Upper lobe of left lung (tissue), 6 donors: Measurements from ENCODE around the gene BTBD9. TPM values are rescaled to one million over a fixed set of nuclear protein-coding genes. Genes with fewer than 3 reads are reported as not detected.

Source experiments
- ATAC-seq, 2 donors: fragments of 200-7000 bp; cut with Tn5 transposase; one replicate each; pipeline ENCODE4 v1.9.1; 2022; ENCODE audit warnings: mild to moderate bottlenecking in 2 of 2, moderate library complexity in 2 of 2; ENCODE audit not compliant: low FRiP score in 2 of 2
- DNase-seq, 2 donors: peaks; one replicate each; pipeline ENCODE4 v3.0.0-alpha.2; 2019 to 2020
- H3K27ac ChIP-seq, 4 donors: fragments of 200-600 bp; sonication (generic); one replicate each; pipeline ENCODE4 v1.5.1; 2016 to 2019
- H3K27me3 ChIP-seq, 4 donors: fragments of 200-600 bp; sonication (generic); one replicate each; pipeline ENCODE4 v1.5.1; 2017 to 2019
- H3K36me3 ChIP-seq, 4 donors: fragments of 200-600 bp; sonication (generic); one replicate each; pipeline ENCODE4 v1.5.1; 2016 to 2019
- H3K4me1 ChIP-seq, 4 donors: fragments of 200-600 bp; sonication (generic); one replicate each; pipeline ENCODE4 v1.5.1; 2018 to 2019
- H3K4me3 ChIP-seq, 4 donors: fragments of 200-600 bp; sonication (generic); one replicate each; pipeline ENCODE4 v1.5.1; 2017 to 2019; ENCODE audit warnings: mild to moderate bottlenecking in 2 of 4, moderate library complexity in 1 of 4
- H3K9me3 ChIP-seq, 4 donors: fragments of 200-600 bp; sonication (generic); one replicate each; pipeline ENCODE4 v1.5.1; 2018 to 2019
- CTCF ChIP-seq, 6 experiments: fragments of 450-650 bp in 4 of 6; fragments of 200-600 bp in 2 of 6; sonication (generic) in 2 of 6; IDR thresholded peaks; one replicate each; pipeline ENCODE4 v1.5.1; 2016 to 2019; ENCODE audit warnings: antibody characterized with exemption in 6 of 6
- EP300 ChIP-seq, 4 donors: sonication (generic); formaldehyde crosslinking; IDR thresholded peaks; one replicate each; pipeline ENCODE4 v1.5.1; 2017; ENCODE audit warnings: antibody characterized with exemption in 4 of 4, control low read depth in 2 of 4
- POLR2A ChIP-seq, 4 donors: fragments of 450-650 bp; IDR thresholded peaks; one replicate each; pipeline ENCODE4 v1.5.1; 2016 to 2017; ENCODE audit warnings: antibody characterized with exemption in 4 of 4, mild to moderate bottlenecking in 2 of 4
- POLR2AphosphoS5 ChIP-seq, 2 donors: sonication (generic); formaldehyde crosslinking; IDR thresholded peaks; one replicate each; pipeline ENCODE4 v1.5.1; 2017; ENCODE audit warnings: antibody characterized with exemption in 2 of 2
- WGBS, 2 donors: methylation state at CpG; one replicate each; pipeline ENCODE4 v1.1.5; 2017 to 2018; 5-methylcytosine and 5-hydroxymethylcytosine counted together
- total RNA-seq, 6 donors: library from RNA; depleted of rRNA in 4 of 6; stranded (reverse); fragments of >200 nt in 4 of 6; gene quantifications; one replicate each; pipeline versions ENCODE4 v1.1.0 to v1.2.1, GENCODE V29; 2016 to 2021
- donor health status: DM: no; HTN: no; CAD: no; lungs with moderate emphysema.
- donor health status: DM: no; HTN: yes; CAD: no; lungs with severe emphysema.

The BTBD9 gene
- total RNA-seq, 6 donors from 2014 or later: 18.2 to 60.8 (median 44.9) TPM

- DNase-seq (no peak), ATAC-seq (peak; percentile 65 to 75)
- no peaks in the 10 kb centered on the region for H3K9me3 ChIP-seq
- peaks cover 0 to 21% (median 9%) of the 10 kb centered on the region in 4 donors for H3K4me1 ChIP-seq
- WGBS, 2 donors: 11 to 22% methylated on average over 2 of the region's 2 CpGs
- H3K27me3 ChIP-seq: no peaks in the 10 kb centered on the region
- H3K4me3 ChIP-seq: no peak overlapping the region
- no peak overlapping the region for H3K27ac ChIP-seq
- H3K36me3 ChIP-seq: peaks cover 0 to 23% (median 0%) of the 10 kb centered on the region in 4 donors
- TF ChIP-seq CTCF (IDR thresholded peaks at IDR 0.05): peak; percentile 36 to 68 (median 61)
- no peak for TF ChIP-seq POLR2A (IDR thresholded peaks at IDR 0.05)
These were observed 32.2 kb upstream of the BTBD9 start for GRCh38 chr6:38671885-38672467.

GRCh38 chr6:38658418-38659167, 18.9 kb upstream of the BTBD9 start:
- H3K27ac ChIP-seq: no peak overlapping the region
- WGBS, 2 donors: 81 to 94% methylated on average over 3 of the region's 3 CpGs
- H3K36me3 ChIP-seq: peaks cover 0 to 18% (median 0%) of the 10 kb centered on the region in 4 donors
- H3K4me3 ChIP-seq: no peak overlapping the region
- no peak for ATAC-seq
- no peaks in the 10 kb centered on the region for H3K9me3 ChIP-seq
- no peak for DNase-seq
- no peaks in the 10 kb centered on the region for H3K27me3 ChIP-seq
- TF ChIP-seq POLR2AphosphoS5 (IDR thresholded peaks at IDR 0.05) (no peak), EP300 (IDR thresholded peaks at IDR 0.05) (no peak), CTCF (IDR thresholded peaks at IDR 0.05) (no peak), POLR2A (IDR thresholded peaks at IDR 0.05) (no peak)
- no peaks in the 10 kb centered on the region for H3K4me1 ChIP-seq

GRCh38 chr6:38656896-38657295, 17.2 kb upstream of the BTBD9 start:
- Histone ChIP-seq H3K4me3 (no peak overlapping the region), H3K4me1 (no peaks in the 10 kb centered on the region), H3K9me3 (no peaks in the 10 kb centered on the region), H3K27ac (no peak overlapping the region), H3K36me3 (peaks cover 0 to 18% (median 0%) of the 10 kb centered on the region in 4 donors), H3K27me3 (no peaks in the 10 kb centered on the region)
- no peak for ATAC-seq
- DNase-seq: no peak
- TF ChIP-seq EP300 (IDR thresholded peaks at IDR 0.05) (no peak), POLR2A (IDR thresholded peaks at IDR 0.05) (no peak), CTCF (IDR thresholded peaks at IDR 0.05) (no peak), POLR2AphosphoS5 (IDR thresholded peaks at IDR 0.05) (no peak)
- WGBS, 2 donors: 94 to 100% methylated on average over 1 of the region's 1 CpG

GRCh38 chr6:38654263-38654662, 14.5 kb upstream of the BTBD9 start:
- H3K36me3 ChIP-seq: peaks cover 0 to 13% (median 0%) of the 10 kb centered on the region in 4 donors
- no peak for DNase-seq

More at GRCh38 chr6:38654263-38654662, 14.5 kb upstream of the BTBD9 start:
- no peak for TF ChIP-seq EP300 (IDR thresholded peaks at IDR 0.05)
- TF ChIP-seq CTCF (IDR thresholded peaks at IDR 0.05): no peak
- TF ChIP-seq POLR2A (IDR thresholded peaks at IDR 0.05): no peak
- no peak for TF ChIP-seq POLR2AphosphoS5 (IDR thresholded peaks at IDR 0.05)
- no peak overlapping the region for H3K27ac ChIP-seq
- no peaks in the 10 kb centered on the region for H3K27me3 ChIP-seq
- no peaks in the 10 kb centered on the region for H3K9me3 ChIP-seq
- 94 to 100% methylated on average over 2 of the region's 2 CpGs for WGBS, 2 donors
- no peak overlapping the region for H3K4me3 ChIP-seq
- no peaks in the 10 kb centered on the region for H3K4me1 ChIP-seq
- ATAC-seq: no peak
